Smooth muscle cell of the brain vasculature (primary cell): Measurements from ENCODE around the gene KIF26B.

Experiments
- DNase-seq: peaks from one replicate; pipeline ENCODE4 v3.0.0-alpha.2; 2012; ENCODE audit warnings: low read depth, low spot score

Gene KIF26B

GRCh38 chr1:245459621-245460020 lies 304.8 kb downstream of the KIF26B start:
- no peak for DNase-seq

GRCh38 chr1:245461681-245462080 lies 306.9 kb downstream of the KIF26B start:
- DNase-seq: no peak

- DNase-seq: no peak
These were observed 307.4 kb downstream of the KIF26B start for GRCh38 chr1:245462161-245462560.

GRCh38 chr1:245463392-245464165 lies 308.8 kb downstream of the KIF26B start:
- DNase-seq: no peak

GRCh38 chr1:245464290-245464689 lies 309.5 kb downstream of the KIF26B start:
- DNase-seq: no peak

GRCh38 chr1:245465666-245466065 lies 310.9 kb downstream of the KIF26B start:
- DNase-seq: no peak

GRCh38 chr1:245466261-245466660 lies 311.5 kb downstream of the KIF26B start:
- DNase-seq: no peak

GRCh38 chr1:245467804-245468203 lies 313.0 kb downstream of the KIF26B start:
- DNase-seq: no peak

GRCh38 chr1:245469006-245469405 lies 314.2 kb downstream of the KIF26B start:
- no peak for DNase-seq

GRCh38 chr1:245469734-245470133 lies 314.9 kb downstream of the KIF26B start:
- DNase-seq: no peak

- no peak for DNase-seq
These were observed 320.3 kb downstream of the KIF26B start for GRCh38 chr1:245475126-245475525.

GRCh38 chr1:245475961-245476516 lies 321.3 kb downstream of the KIF26B start:
- DNase-seq: no peak

GRCh38 chr1:245477941-245478340 lies 323.2 kb downstream of the KIF26B start:
- no peak for DNase-seq

GRCh38 chr1:245480393-245481120 lies 325.8 kb downstream of the KIF26B start:
- no peak for DNase-seq

- no peak for DNase-seq
These were observed 326.5 kb downstream of the KIF26B start for GRCh38 chr1:245481261-245481660.

GRCh38 chr1:245483247-245483646 lies 328.5 kb downstream of the KIF26B start:
- no peak for DNase-seq

- no peak for DNase-seq
These were observed 329.4 kb downstream of the KIF26B start for GRCh38 chr1:245484176-245484575.

GRCh38 chr1:245485996-245486395 lies 331.2 kb downstream of the KIF26B start:
- no peak for DNase-seq

- no peak for DNase-seq
These were observed 332.1 kb downstream of the KIF26B start for GRCh38 chr1:245486775-245487470.

- no peak for DNase-seq
These were observed 333.8 kb downstream of the KIF26B start for GRCh38 chr1:245488346-245489129.

GRCh38 chr1:245489838-245490237 lies 335.1 kb downstream of the KIF26B start:
- no peak for DNase-seq
